ENCODE results near the gene TEAD2. TPM values are rescaled to one million over a fixed set of nuclear protein-coding genes. Genes with fewer than 3 reads are reported as not detected.

The TEAD2 gene
- total and polyA plus RNA-seq, 9 of the 15 experiments (the other 6 are each of a cell fraction or from before 2014, with no cell fraction given): 1.6 to 27.0 (median 13.9) TPM

GRCh38 chr19:49295208-49295880 is 66.9 kb downstream of the TEAD2 start:
- no TSS peak for BruUV-seq (replicated peaks)
- H3K27me3 ChIP-seq (ENCODE audit: control insufficient read depth in 2 of 2, insufficient read depth in 2 of 2, low read length in 2 of 2): peaks cover 6 to 28% of the 10 kb centered on the region in 2 experiments
- in situ Hi-C loops (cut with MboI) (no loop called here), intact Hi-C loops (cut with micrococcal nuclease) (no loop called here)
- H3K4me3 ChIP-seq: no peak overlapping the region
- no peaks in the 10 kb centered on the region for H3K79me2 ChIP-seq (ENCODE audit: control insufficient read depth, insufficient read depth, low read length)
- H3K9me3 ChIP-seq (replicated peaks; ENCODE audit: control insufficient read depth, insufficient read depth, low read depth, low read length): no peaks in the 10 kb centered on the region
- TF ChIP-seq RBM17 (IDR thresholded peaks at IDR 0.05; ENCODE audit: borderline replicate concordance, low read depth, low read length) (no peak), ZBTB34 (CRISPR knock-in tag; IDR thresholded peaks at IDR 0.05) (no peak), ARID3A (IDR thresholded peaks at IDR 0.05; ENCODE audit: borderline replicate concordance, low read depth, low read length) (no peak), MECOM (CRISPR knock-in tag; IDR thresholded peaks at IDR 0.05) (no peak), ZNF184 (CRISPR knock-in tag; IDR thresholded peaks at IDR 0.05) (no peak), ARID3B (CRISPR knock-in tag; IDR thresholded peaks at IDR 0.05; ENCODE audit: borderline replicate concordance) (no peak)
- FAIRE-seq (no peak), DNase-seq (ENCODE audit: extremely low read depth in 1 of 4, low spot score in 3 of 4) (no peak), ATAC-seq (no peak)
- no peaks in the 10 kb centered on the region for H4K20me1 ChIP-seq (replicated peaks; ENCODE audit: control insufficient read depth, insufficient read depth, low read length)
- no peaks in the 10 kb centered on the region for H3K9me1 ChIP-seq (ENCODE audit: control insufficient read depth, insufficient read depth, low read length)
- POLR2A ChIA-PET: no interaction called here
- WGBS (ENCODE audit: insufficient coverage, low coverage, missing lambda C conversion rate): 9% methylated on average over 6 of the region's 8 CpGs
- H3K9ac ChIP-seq (ENCODE audit: insufficient read depth in 1 of 2, low read depth in 2 of 2, low read length in 2 of 2): no peak overlapping the region
- H3K4me1 ChIP-seq (replicated peaks in 1 of 2; ENCODE audit: control insufficient read depth in 2 of 2, insufficient read depth in 2 of 2, low read length in 2 of 2): no peaks in the 10 kb centered on the region
- no peak overlapping the region for H3K4me2 ChIP-seq (ENCODE audit: insufficient read depth, low read length)
- no peak overlapping the region for H3K27ac ChIP-seq (ENCODE audit: extremely low read depth, low read depth, low read length)
- CTCF ChIA-PET (ENCODE audit: low intra/inter-chr PET ratio): interaction anchor here (0.6 kb wide), 1 partner anchor 67 kb away, joined by 3 read pairs; no protein-coding TSS in a partner anchor
- no peak overlapping the region for H2AFZ ChIP-seq (ENCODE audit: low read depth, low read length)
- no peaks in the 10 kb centered on the region for H3K36me3 ChIP-seq (ENCODE audit: control insufficient read depth, insufficient read depth, low read length)

Measured in K562 (cell line).